Posterior cingulate gyrus (tissue), 11 donors: ENCODE results near the gene TAF15.

Experiments used
- DNase-seq, 10 donors: peaks; one replicate each; pipeline versions ENCODE4 v3.0.0 to v3.0.0-alpha.2; 2020 to 2021; ENCODE audit warnings: mixed read lengths in 3 of 10
- intact Hi-C: fragments of 100-400 bp; cut with DNase I; formaldehyde crosslinking; loops from one replicate; pipeline ENCODE4 v1.15.1; 2023

The TAF15 gene

GRCh38 chr17:35812456-35812855, 3.2 kb downstream of the TAF15 start:
- DNase-seq = no peak
- intact Hi-C loops = no loop called here

DNA sequence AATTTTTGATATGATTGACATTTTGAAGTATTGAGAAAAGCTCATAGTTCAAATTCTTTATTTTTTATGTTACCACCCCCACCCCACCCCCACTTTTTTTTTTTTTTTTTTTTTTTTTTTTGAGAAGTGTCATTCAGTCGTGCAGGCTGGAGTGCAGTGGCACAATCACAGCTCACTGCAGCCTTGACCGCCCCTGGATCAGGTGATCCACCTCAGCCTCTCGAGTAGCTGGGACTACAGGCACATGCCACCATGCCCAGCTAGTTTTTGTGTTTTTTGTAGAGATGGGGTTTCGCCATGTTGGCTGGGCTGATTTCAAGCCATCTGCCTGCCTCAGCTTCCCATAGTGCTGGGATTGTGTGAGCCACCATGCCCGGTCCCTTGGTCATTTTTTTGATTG, 7.4 kb downstream of the TAF15 start:
- DNase-seq = no peak
- intact Hi-C loops = no loop called here

DNA sequence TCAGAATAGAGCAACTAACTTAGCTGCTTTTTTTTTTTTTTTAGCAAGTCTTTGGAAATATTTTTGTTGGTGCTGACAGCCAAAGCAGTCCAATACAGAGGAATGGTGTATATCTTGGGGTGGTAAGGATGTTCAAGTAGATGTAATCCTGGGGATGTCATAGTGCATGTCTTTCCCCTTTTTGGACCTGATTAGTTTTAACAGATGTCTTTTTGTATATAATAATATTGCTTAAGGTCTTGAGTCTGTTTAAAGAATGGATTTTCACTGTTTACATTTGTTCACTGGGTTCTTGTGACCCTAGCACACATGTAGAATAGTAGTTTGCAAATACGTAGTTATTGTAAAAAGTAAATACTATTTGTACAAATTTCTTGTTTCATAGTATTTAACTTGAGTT, 7.9 kb downstream of the TAF15 start:
- no peak for DNase-seq
- intact Hi-C loops = no loop called here

GRCh38 chr17:35819455-35819854, 10.2 kb downstream of the TAF15 start:
- intact Hi-C loops = no loop called here
- no peak for DNase-seq

GRCh38 chr17:35821308-35821707, 12.0 kb downstream of the TAF15 start:
- no peak for DNase-seq
- intact Hi-C loops = no loop called here

- intact Hi-C loops = no loop called here
Measured at GRCh38 chr17:35825206-35825605, 15.9 kb downstream of the TAF15 start.

GRCh38 chr17:35841101-35841500, 31.8 kb downstream of the TAF15 start:
- DNase-seq = no peak
- intact Hi-C loops = no loop called here

More at GRCh38 chr17:35825206-35825605, 15.9 kb downstream of the TAF15 start:
- no peak for DNase-seq

GRCh38 chr17:35841505-35841904, 32.2 kb downstream of the TAF15 start:
- intact Hi-C loops = no loop called here
- DNase-seq = peak in 1 of 10 donors; percentile 68

- no peak for DNase-seq
- intact Hi-C loops = no loop called here
Measured at GRCh38 chr17:35842239-35842638, 33.0 kb downstream of the TAF15 start.

DNA sequence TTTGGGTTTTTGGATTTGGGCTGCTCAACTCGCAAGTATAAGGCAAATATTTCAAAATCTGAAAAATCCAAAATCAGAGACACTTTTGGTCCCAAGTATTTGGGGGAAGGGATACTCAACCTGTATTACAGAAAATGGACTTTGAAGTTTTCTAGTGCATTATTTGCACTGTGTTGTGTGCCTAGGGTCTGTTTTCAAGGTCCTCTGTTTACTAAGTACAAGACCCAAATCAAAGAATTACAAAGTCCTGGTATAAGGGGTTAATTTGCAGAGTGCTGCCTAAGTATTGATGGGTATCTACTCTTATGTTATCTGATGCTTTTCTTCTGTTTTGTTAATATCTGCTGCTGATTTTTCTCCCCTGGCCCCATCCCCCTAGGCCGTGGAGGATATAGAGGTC, 34.4 kb downstream of the TAF15 start:
- intact Hi-C loops = no loop called here
- DNase-seq = no peak

DNA sequence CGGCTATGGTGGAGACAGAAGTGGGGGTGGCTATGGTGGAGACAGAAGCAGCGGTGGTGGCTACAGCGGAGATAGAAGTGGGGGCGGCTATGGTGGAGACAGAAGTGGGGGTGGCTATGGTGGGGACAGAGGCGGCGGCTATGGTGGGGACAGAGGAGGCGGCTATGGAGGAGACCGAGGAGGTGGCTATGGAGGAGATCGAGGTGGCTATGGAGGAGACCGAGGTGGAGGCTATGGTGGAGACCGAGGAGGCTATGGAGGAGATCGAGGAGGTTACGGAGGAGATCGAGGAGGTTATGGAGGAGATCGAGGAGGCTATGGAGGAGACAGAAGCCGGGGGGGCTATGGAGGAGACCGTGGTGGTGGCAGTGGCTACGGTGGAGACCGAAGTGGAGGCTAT, 35.3 kb downstream of the TAF15 start:
- intact Hi-C loops = no loop called here
- peak in 1 of 10 donors; percentile 51 for DNase-seq

DNA sequence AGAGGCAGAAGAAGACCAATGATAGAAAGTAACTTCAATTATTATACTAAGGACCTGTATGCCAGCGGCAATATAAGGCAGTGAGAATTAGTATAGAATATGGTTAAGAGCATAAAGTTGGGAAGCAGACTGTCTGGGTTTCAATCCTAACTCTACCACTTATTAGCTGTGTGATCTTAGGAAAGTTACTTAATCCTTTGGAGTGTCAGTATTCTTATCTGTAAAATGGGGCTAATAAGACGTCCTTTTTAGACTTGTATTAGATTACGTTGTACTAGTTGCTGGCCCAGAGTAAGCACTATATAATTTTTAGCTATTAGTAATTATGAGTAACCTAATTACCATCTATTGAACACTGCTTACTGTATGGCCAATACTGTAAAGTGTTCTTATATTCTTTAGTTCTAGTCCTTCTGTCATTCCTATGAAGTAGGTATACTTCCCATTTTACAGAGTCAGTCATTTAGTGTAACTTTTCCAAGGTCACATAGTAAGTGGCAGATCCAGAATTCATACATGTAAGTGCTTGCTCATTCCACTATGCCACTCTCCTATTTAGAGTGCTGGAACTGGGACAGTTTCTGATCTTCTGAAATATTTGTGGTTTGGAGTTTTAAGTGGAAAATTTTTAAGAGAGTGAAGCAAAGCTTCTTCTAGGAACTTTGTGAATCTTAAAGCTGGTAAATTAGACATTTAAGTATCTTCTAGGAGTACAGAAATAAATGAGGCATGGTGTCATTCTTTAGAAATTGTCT, 36.9 kb downstream of the TAF15 start:
- no peak for DNase-seq

DNA sequence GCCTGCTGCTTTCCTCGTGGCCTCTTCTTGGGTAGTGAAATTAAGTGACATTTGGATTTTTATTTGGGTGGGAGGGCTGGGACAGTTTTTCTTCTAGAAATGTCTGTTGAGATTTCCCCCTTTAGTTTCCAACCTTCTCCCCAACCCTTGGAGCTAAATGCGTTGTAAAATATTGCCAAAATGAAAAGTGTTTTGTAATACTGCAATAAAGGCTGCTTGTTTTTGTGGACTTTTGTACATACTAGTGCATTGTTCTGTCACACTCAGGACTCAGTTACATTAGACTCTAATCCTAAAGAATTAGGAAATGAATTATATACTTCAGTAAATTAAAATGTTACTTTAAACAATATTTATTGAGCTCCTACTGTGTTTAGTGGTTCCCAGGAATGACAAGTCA, 37.7 kb downstream of the TAF15 start:
- intact Hi-C loops = no loop called here
- DNase-seq = no peak

More for the DNA sequence above, 36.9 kb downstream of the TAF15 start:
- intact Hi-C loops = no loop called here

GRCh38 chr17:35847633-35848373, 38.5 kb downstream of the TAF15 start:
- DNase-seq = no peak
- intact Hi-C loops = no loop called here

DNA sequence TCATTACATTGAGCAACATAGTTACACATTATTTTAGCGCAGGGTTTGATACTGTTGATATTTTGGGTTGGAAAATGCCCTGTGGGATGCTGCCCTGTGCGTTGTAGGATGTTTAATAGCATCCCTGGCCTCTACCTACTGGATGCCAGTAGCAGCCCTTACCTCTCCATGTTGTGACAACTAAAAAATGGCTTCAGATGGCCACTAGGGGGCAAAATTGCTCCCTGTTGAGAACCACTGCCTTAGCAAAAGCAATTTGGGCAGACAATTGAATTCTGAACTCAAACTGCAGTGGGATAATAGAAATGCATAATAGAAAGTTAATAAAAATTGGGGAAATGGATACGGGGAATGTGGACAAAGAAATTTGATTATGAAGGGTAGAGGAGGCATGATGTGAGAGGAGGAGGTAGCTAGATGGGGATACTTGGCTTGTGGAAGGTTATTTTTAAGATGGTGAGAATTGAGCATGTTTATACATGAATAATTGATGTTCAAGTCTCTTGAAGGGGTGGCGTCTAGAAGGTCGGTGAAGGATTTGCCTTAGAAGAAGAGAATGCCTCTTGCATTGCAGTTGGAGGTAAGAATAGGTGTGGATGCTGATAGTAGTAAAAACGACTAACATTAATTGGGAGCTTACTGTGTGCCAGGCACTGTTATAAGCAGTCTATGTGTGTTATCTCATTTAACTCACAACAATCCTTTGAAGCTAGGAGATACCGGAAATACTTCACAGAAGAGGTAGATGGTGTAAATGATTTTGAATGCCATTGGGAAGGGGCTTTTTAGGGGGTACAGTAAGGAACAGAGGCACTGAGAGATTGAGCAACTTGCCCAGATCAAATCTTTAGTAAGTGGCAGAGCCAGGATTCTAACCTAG, 40.4 kb downstream of the TAF15 start:
- intact Hi-C loops = loop anchor here (10.0 kb wide), 1 partner anchor 65 kb away; no protein-coding TSS in a partner anchor
- peak in 5 of 10 donors; percentile 25 to 48 (median 43) for DNase-seq

DNA sequence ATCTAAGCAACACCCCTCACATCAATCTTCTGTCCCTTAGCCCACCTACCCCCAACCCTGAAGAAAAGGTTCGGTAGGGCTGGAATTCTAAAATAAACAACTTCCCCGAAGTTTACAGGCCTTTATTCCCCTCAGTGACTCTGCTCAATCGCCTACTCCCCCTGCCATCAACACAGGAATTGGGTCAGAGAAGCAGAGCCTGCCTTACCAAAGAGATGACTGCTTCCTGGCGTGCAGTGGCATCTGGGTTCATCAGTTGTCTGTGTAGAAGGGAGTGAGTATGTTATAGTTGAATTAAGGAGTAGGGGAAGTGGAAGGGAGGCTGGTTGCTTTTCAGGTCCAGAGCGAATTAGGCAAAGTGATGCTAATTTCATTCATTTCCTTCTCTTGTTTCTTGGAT, 46.7 kb downstream of the TAF15 start:
- DNase-seq = no peak
- intact Hi-C loops = loop anchor here (10.0 kb wide), 1 partner anchor 59 kb away; no protein-coding TSS in a partner anchor

GRCh38 chr17:35856603-35857002, 47.3 kb downstream of the TAF15 start:
- DNase-seq = no peak
- intact Hi-C loops = loop anchor here (10.0 kb wide), 1 partner anchor 58 kb away; no protein-coding TSS in a partner anchor

- no peak for DNase-seq
- intact Hi-C loops = no loop called here
Measured at GRCh38 chr17:35864853-35865252, 55.6 kb downstream of the TAF15 start.

GRCh38 chr17:35865412-35866340, 56.4 kb downstream of the TAF15 start:
- intact Hi-C loops = no loop called here

More at GRCh38 chr17:35865412-35866340, 56.4 kb downstream of the TAF15 start:
- DNase-seq = no peak
